Sigmoid colon (tissue), 4 donors: ENCODE measurements around the gene SLC17A7.

Experiments used
- EP300 ChIP-seq, 4 donors: sonication (generic); formaldehyde crosslinking; IDR thresholded peaks; one replicate each; pipeline ENCODE4 v1.6.1; 2017; ENCODE audit warnings: antibody characterized with exemption in 4 of 4
- POLR2A ChIP-seq, 2 donors: fragments of 450-650 bp; IDR thresholded peaks; one replicate each; pipeline ENCODE4 v1.6.1; 2016; ENCODE audit warnings: antibody characterized with exemption in 2 of 2, mild to moderate bottlenecking in 2 of 2, moderate library complexity in 2 of 2
- POLR2AphosphoS5 ChIP-seq, 4 donors: sonication (generic); formaldehyde crosslinking; IDR thresholded peaks; one replicate each; pipeline ENCODE4 v1.6.1; 2017; ENCODE audit warnings: antibody characterized with exemption in 4 of 4
- TF ChIP-seq, protein P1 (sequence below), 4 experiments: fragments of 450-650 bp in 3 of 4; fragments of 200-600 bp in 1 of 4; IDR thresholded peaks; one replicate each; pipeline ENCODE4 v1.5.1; 2016 to 2019; ENCODE audit warnings: antibody characterized with exemption in 4 of 4, mild to moderate bottlenecking in 3 of 4, moderate library complexity in 2 of 4

- no peak for TF ChIP-seq POLR2AphosphoS5 (IDR thresholded peaks at IDR 0.05)
- TF ChIP-seq POLR2A (IDR thresholded peaks at IDR 0.05), result no peak
- no peak for TF ChIP-seq EP300 (IDR thresholded peaks at IDR 0.05)
- TF ChIP-seq, protein P1, sequence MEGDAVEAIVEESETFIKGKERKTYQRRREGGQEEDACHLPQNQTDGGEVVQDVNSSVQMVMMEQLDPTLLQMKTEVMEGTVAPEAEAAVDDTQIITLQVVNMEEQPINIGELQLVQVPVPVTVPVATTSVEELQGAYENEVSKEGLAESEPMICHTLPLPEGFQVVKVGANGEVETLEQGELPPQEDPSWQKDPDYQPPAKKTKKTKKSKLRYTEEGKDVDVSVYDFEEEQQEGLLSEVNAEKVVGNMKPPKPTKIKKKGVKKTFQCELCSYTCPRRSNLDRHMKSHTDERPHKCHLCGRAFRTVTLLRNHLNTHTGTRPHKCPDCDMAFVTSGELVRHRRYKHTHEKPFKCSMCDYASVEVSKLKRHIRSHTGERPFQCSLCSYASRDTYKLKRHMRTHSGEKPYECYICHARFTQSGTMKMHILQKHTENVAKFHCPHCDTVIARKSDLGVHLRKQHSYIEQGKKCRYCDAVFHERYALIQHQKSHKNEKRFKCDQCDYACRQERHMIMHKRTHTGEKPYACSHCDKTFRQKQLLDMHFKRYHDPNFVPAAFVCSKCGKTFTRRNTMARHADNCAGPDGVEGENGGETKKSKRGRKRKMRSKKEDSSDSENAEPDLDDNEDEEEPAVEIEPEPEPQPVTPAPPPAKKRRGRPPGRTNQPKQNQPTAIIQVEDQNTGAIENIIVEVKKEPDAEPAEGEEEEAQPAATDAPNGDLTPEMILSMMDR (IDR thresholded peaks at IDR 0.05), result no peak
Observed at GRCh38 chr19:49390929-49391359, 50.4 kb downstream of the SLC17A7 start.
